Small intestine (tissue), 16 donors: ENCODE data around the gene NAP1L1. TPM values are rescaled to one million over a fixed set of nuclear protein-coding genes. Genes with fewer than 3 reads are reported as not detected.
A peak's percentile ranks its signal among the peaks of the same experiment; 100 is the strongest.

Source experiments
- DNase-seq, 2 donors: peaks; one replicate each; pipeline versions ENCODE4 v3.0.0 to v3.0.0-alpha.2; 2013
- FAIRE-seq: peaks from 2 replicates; lab custom pipeline; 2012; peaks lifted over from hg19 to GRCh38; lab: Jason Lieb, UNC
- H3K27ac ChIP-seq, 3 donors: one replicate each; pipeline ENCODE4 v1.5.1; 2013; ENCODE audit warnings: low read length in 2 of 3, mild to moderate bottlenecking in 2 of 3, control low read depth in 1 of 3, inconsistent platforms in 1 of 3, low read depth in 1 of 3, moderate library complexity in 1 of 3
- H3K27me3 ChIP-seq, 3 donors: one replicate each; pipeline ENCODE4 v1.6.1; 2013; ENCODE audit warnings: low read length in 3 of 3, inconsistent platforms in 1 of 3; ENCODE audit not compliant: control insufficient read depth in 3 of 3, insufficient read depth in 3 of 3
- H3K36me3 ChIP-seq, 3 donors: one replicate each; pipeline ENCODE4 v1.6.1; 2013; ENCODE audit warnings: low read length in 3 of 3, inconsistent platforms in 1 of 3, low read depth in 1 of 3, mild to moderate bottlenecking in 1 of 3, moderate library complexity in 1 of 3; ENCODE audit not compliant: control insufficient read depth in 3 of 3, insufficient read depth in 2 of 3
- H3K4me1 ChIP-seq, 3 donors: one replicate each; pipeline ENCODE4 v1.6.1; 2013; ENCODE audit warnings: low read length in 2 of 3, inconsistent platforms in 1 of 3, low read depth in 1 of 3, mild to moderate bottlenecking in 1 of 3, moderate library complexity in 1 of 3; ENCODE audit not compliant: control insufficient read depth in 3 of 3, insufficient read depth in 2 of 3
- H3K4me3 ChIP-seq, 3 donors: one replicate each; pipeline ENCODE4 v1.5.1; 2013; ENCODE audit warnings: low read length in 3 of 3, control low read depth in 1 of 3, inconsistent platforms in 1 of 3, low read depth in 1 of 3, mild to moderate bottlenecking in 1 of 3, moderate library complexity in 1 of 3
- H3K9me3 ChIP-seq, 2 donors: one replicate each; pipeline ENCODE4 v1.6.1; 2013; ENCODE audit warnings: low read depth in 1 of 2, low read length in 1 of 2; ENCODE audit not compliant: control insufficient read depth in 2 of 2, insufficient read depth in 1 of 2
- WGBS, 3 donors: extraction: QIAGEN DNeasy Blood & Tissue Kit; methylation state at CpG; one replicate each; pipeline ENCODE4 v1.1.7; 2013; 5-methylcytosine and 5-hydroxymethylcytosine counted together
- long read RNA-seq, 10 donors: transcript quantifications; one replicate each; lab custom pipeline, GENCODE V29; 2026
- polyA plus RNA-seq, 4 donors: library from polyadenylated mRNA; stranded (reverse) in 3 of 4; unstranded in 1 of 4; fragments of 200-250 nt in 3 of 4; fragments of 120-200 nt in 1 of 4; gene quantifications; one replicate each; pipeline versions ENCODE4 v1.2.1 to v1.2.3, GENCODE V29; 2013
- donor health status: healthy with polysubstance abuse.
- donor health status: control.
- donor health status: control.
- donor health status: Bipolar disorder and iron deficiency.
- donor health status: healthy.

NAP1L1 gene, protein sequence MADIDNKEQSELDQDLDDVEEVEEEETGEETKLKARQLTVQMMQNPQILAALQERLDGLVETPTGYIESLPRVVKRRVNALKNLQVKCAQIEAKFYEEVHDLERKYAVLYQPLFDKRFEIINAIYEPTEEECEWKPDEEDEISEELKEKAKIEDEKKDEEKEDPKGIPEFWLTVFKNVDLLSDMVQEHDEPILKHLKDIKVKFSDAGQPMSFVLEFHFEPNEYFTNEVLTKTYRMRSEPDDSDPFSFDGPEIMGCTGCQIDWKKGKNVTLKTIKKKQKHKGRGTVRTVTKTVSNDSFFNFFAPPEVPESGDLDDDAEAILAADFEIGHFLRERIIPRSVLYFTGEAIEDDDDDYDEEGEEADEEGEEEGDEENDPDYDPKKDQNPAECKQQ
- 100 to 1,000 TPM in 2 of 4 donors, 10 to 100 TPM in 2; 13.0 to 292 (median 123) TPM for polyA plus RNA-seq
- long read RNA-seq, donor 1, full-length matches to known transcripts: 64 of 148 reads
- long read RNA-seq, donor 1, partial matches to known transcripts: 57 of 148 reads
- long read RNA-seq, donor 1, other reads (novel, unspliced or antisense): 27 of 148 reads
- long read RNA-seq, donor 2, full-length matches to known transcripts: 15 of 15 reads
- long read RNA-seq, donor 2, partial matches to known transcripts: 0 of 15 reads
- long read RNA-seq, donor 2, other reads (novel, unspliced or antisense): 0 of 15 reads
- long read RNA-seq, donor 3, full-length matches to known transcripts: 24 of 77 reads
- long read RNA-seq, donor 3, partial matches to known transcripts: 53 of 77 reads
- long read RNA-seq, donor 3, other reads (novel, unspliced or antisense): 0 of 77 reads
- long read RNA-seq, donor 4, full-length matches to known transcripts: 1 of 1 reads
- long read RNA-seq, donor 4, partial matches to known transcripts: 0 of 1 reads
- long read RNA-seq, donor 4, other reads (novel, unspliced or antisense): 0 of 1 reads
- long read RNA-seq, donor 5, full-length matches to known transcripts: 7 of 13 reads
- long read RNA-seq, donor 5, partial matches to known transcripts: 6 of 13 reads
- long read RNA-seq, donor 5, other reads (novel, unspliced or antisense): 0 of 13 reads
- long read RNA-seq, donor 6, full-length matches to known transcripts: 31 of 36 reads
- long read RNA-seq, donor 6, partial matches to known transcripts: 0 of 36 reads
- long read RNA-seq, donor 6, other reads (novel, unspliced or antisense): 5 of 36 reads
- long read RNA-seq, donor 7: 0 reads
- long read RNA-seq, donor 8, full-length matches to known transcripts: 10 of 10 reads
- long read RNA-seq, donor 8, partial matches to known transcripts: 0 of 10 reads
- long read RNA-seq, donor 8, other reads (novel, unspliced or antisense): 0 of 10 reads
- long read RNA-seq, donor 9, full-length matches to known transcripts: 7 of 7 reads
- long read RNA-seq, donor 9, partial matches to known transcripts: 0 of 7 reads
- long read RNA-seq, donor 9, other reads (novel, unspliced or antisense): 0 of 7 reads
- long read RNA-seq, donor 10, full-length matches to known transcripts: 35 of 101 reads
- long read RNA-seq, donor 10, partial matches to known transcripts: 55 of 101 reads
- long read RNA-seq, donor 10, other reads (novel, unspliced or antisense): 11 of 101 reads

GRCh38 chr12:76083904-76084862 lies at the start of gene NAP1L1:
TSS of gene NAP1L1 (minus strand) at chr12:76084685. CDS start at chr12:76074219, 10,466 bp downstream.
- peak within 1 kb of the TSS; percentile 77 to 97 (median 96) for H3K27ac ChIP-seq
- H3K4me1 ChIP-seq: peaks cover 0 to 12% (median 2%) of the 10 kb centered on the region in 3 donors
- 0 to 1% (median 1%) methylated on average over 81 to 100 of the region's 100 CpGs for WGBS, 3 donors
- H3K9me3 ChIP-seq: peaks cover 0 to 5% of the 10 kb centered on the region in 2 donors
- H3K27me3 ChIP-seq: no peaks in the 10 kb centered on the region
- peak within 1 kb of the TSS; percentile 64 to 84 (median 77) for H3K4me3 ChIP-seq
- DNase-seq (peak; percentile 88 to 95), FAIRE-seq (no peak)
- H3K36me3 ChIP-seq: peaks cover 0 to 5% (median 0%) of the 10 kb centered on the region in 3 donors

- Histone ChIP-seq H3K9me3 (no peaks in the 10 kb centered on the region), H3K27me3 (no peaks in the 10 kb centered on the region), H3K27ac (no peak overlapping the region), H3K4me1 (no peaks in the 10 kb centered on the region), H3K36me3 (no peaks in the 10 kb centered on the region), H3K4me3 (no peak overlapping the region)
- 91 to 93% (median 92%) methylated on average over 5 of the region's 5 CpGs for WGBS, 3 donors
- DNase-seq (no peak), FAIRE-seq (no peak)
These were observed 43.1 kb upstream of the NAP1L1 start for GRCh38 chr12:76127588-76127987.

GRCh38 chr12:76124456-76124855 lies 40.0 kb upstream of the NAP1L1 start:
- Histone ChIP-seq H3K36me3 (no peaks in the 10 kb centered on the region), H3K4me1 (no peaks in the 10 kb centered on the region), H3K27ac (no peak overlapping the region), H3K27me3 (no peaks in the 10 kb centered on the region), H3K4me3 (no peak overlapping the region), H3K9me3 (no peaks in the 10 kb centered on the region)
- no peak for DNase-seq
- WGBS, 3 donors: 57 to 75% (median 68%) methylated on average over 5 of the region's 5 CpGs
- no peak for FAIRE-seq

- Histone ChIP-seq H3K9me3 (no peaks in the 10 kb centered on the region), H3K4me1 (no peaks in the 10 kb centered on the region), H3K36me3 (no peaks in the 10 kb centered on the region), H3K27me3 (no peaks in the 10 kb centered on the region), H3K27ac (no peak overlapping the region), H3K4me3 (no peak overlapping the region)
- 30 to 53% (median 36%) methylated on average over 4 of the region's 4 CpGs for WGBS, 3 donors
- no peak for FAIRE-seq
- DNase-seq: no peak
These were observed 39.1 kb upstream of the NAP1L1 start for GRCh38 chr12:76123259-76124212.

DNA sequence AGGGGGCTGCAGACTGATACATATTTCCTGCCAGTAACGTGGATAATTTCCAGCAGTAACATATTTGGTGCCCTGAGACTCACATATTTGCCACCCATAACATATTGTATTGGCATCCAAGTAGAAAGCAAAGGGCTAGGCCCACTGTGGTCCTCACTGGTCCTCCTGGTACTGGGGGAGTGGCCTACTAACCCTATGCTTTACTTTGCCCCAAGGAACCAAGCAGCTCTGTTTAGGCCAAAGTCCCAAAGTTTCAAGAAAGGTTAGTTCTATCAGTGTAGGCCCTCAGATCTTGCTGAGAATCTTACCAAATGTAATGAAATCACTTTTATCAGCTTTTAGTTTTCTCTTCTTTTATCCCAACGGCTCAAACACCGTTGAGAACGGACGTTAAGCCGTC lies 35.4 kb upstream of the NAP1L1 start:
- FAIRE-seq: no peak
- WGBS, 3 donors: 89 to 91% (median 90%) methylated on average over 6 of the region's 6 CpGs
- Histone ChIP-seq H3K27me3 (peaks cover 0 to 5% (median 0%) of the 10 kb centered on the region in 3 donors), H3K36me3 (no peaks in the 10 kb centered on the region), H3K4me3 (no peak overlapping the region), H3K4me1 (no peaks in the 10 kb centered on the region), H3K9me3 (no peaks in the 10 kb centered on the region), H3K27ac (no peak overlapping the region)
- DNase-seq: no peak

DNA sequence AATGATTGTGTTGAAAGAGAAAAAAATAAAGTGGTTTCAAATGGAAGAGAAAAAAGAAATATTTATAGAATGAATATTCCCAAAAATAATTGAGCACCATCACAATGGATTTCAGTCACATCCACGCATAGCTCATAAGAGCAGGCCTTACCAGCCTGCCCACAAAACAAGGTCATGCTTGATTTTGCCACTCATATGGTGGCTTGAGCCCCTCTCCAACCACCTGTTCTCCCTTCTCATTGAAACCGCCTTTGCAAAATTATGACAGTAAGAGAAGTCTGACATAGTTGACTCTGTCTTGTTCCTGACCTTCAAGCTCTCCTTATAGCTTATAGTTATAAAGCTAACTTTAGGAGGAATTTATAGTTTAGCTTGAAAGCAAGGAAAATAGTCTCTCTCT lies 33.3 kb upstream of the NAP1L1 start:
- WGBS, 3 donors: 87 to 97% (median 96%) methylated on average over 2 of the region's 2 CpGs
- H3K36me3 ChIP-seq: no peaks in the 10 kb centered on the region
- H3K9me3 ChIP-seq: no peaks in the 10 kb centered on the region
- no peak for DNase-seq
- peaks cover 0 to 5% (median 2%) of the 10 kb centered on the region in 3 donors for H3K27me3 ChIP-seq
- H3K27ac ChIP-seq: no peak overlapping the region
- no peak for FAIRE-seq
- no peaks in the 10 kb centered on the region for H3K4me1 ChIP-seq
- no peak overlapping the region for H3K4me3 ChIP-seq
